Chondrocyte (in vitro differentiated cells): Measurements from ENCODE around the gene SMARCA2. TPM values are rescaled to one million over a fixed set of nuclear protein-coding genes. Genes with fewer than 3 reads are reported as not detected.
A peak's percentile ranks its signal among the peaks of the same experiment; 100 is the strongest.

Experiments used
- DNase-seq: peaks from one replicate; pipeline ENCODE4 v3.0.0; 2021; ENCODE audit warnings: mixed read lengths, low spot score
- H3K27ac Mint-ChIP-seq: one replicate; pipeline ENCODE4 v1.8.0; 2021; ENCODE audit warnings: mild to moderate bottlenecking, moderate library complexity, mixed read lengths; ENCODE audit not compliant: unreplicated experiment
- H3K27me3 Mint-ChIP-seq: 2 replicates; pipeline ENCODE4 v1.8.0; 2021; ENCODE audit warnings: low read depth, mixed read lengths
- H3K36me3 Mint-ChIP-seq: 2 replicates; pipeline ENCODE4 v1.8.0; 2021; ENCODE audit warnings: low read depth, mixed read lengths
- H3K4me1 Mint-ChIP-seq: 2 replicates; pipeline ENCODE4 v1.8.0; 2021; ENCODE audit warnings: low read depth, mild to moderate bottlenecking, mixed read lengths
- H3K4me3 Mint-ChIP-seq: one replicate; pipeline ENCODE4 v1.8.0; 2021; ENCODE audit warnings: mild to moderate bottlenecking, moderate library complexity, mixed read lengths; ENCODE audit not compliant: unreplicated experiment
- H3K9me3 Mint-ChIP-seq: 2 replicates; pipeline ENCODE4 v1.8.0; 2021; ENCODE audit warnings: low read depth, mixed read lengths
- total RNA-seq: library from RNA; stranded (reverse); gene quantifications from 3 replicates; pipeline ENCODE4 v1.2.1, GENCODE V29; 2021
- TF ChIP-seq, protein P1 (sequence below): fragments of 200-600 bp; sonication (generic); IDR thresholded peaks from 2 replicates; pipeline ENCODE4 v1.5.0; 2021; ENCODE audit warnings: antibody characterized with exemption, mild to moderate bottlenecking, moderate library complexity

SMARCA2 gene
- total RNA-seq, 1 donor from 2014 or later, result 95.1 TPM

DNA sequence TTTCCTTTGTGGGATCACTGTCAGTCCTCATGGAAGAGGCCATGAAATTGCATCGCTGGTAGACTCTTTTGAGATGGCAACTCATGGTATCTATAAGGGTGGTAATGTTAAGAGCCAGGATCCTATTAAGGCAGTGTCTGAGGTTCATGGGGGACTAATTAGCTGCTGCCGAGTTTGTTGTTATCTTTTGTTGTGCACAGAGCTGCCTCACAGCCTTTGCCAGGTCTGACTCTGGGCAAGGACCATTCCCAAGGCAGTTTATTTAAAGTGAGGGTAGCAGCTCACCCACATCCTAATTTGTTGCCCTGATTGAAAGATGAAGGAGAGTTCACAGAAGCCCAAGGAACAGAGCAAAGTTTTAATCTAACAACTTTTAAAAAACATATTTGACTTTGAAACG lies 7.9 kb downstream of the SMARCA2 start:
- no peak overlapping the region for H3K27ac Mint-ChIP-seq
- DNase-seq, result no peak
- no peaks in the 10 kb centered on the region for H3K27me3 Mint-ChIP-seq
- H3K4me1 Mint-ChIP-seq, result peaks cover 71% of the 10 kb centered on the region
- H3K4me3 Mint-ChIP-seq, result no peak overlapping the region
- no peaks in the 10 kb centered on the region for H3K36me3 Mint-ChIP-seq
- TF ChIP-seq, protein P1, sequence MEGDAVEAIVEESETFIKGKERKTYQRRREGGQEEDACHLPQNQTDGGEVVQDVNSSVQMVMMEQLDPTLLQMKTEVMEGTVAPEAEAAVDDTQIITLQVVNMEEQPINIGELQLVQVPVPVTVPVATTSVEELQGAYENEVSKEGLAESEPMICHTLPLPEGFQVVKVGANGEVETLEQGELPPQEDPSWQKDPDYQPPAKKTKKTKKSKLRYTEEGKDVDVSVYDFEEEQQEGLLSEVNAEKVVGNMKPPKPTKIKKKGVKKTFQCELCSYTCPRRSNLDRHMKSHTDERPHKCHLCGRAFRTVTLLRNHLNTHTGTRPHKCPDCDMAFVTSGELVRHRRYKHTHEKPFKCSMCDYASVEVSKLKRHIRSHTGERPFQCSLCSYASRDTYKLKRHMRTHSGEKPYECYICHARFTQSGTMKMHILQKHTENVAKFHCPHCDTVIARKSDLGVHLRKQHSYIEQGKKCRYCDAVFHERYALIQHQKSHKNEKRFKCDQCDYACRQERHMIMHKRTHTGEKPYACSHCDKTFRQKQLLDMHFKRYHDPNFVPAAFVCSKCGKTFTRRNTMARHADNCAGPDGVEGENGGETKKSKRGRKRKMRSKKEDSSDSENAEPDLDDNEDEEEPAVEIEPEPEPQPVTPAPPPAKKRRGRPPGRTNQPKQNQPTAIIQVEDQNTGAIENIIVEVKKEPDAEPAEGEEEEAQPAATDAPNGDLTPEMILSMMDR, result no peak
- no peaks in the 10 kb centered on the region for H3K9me3 Mint-ChIP-seq

DNA sequence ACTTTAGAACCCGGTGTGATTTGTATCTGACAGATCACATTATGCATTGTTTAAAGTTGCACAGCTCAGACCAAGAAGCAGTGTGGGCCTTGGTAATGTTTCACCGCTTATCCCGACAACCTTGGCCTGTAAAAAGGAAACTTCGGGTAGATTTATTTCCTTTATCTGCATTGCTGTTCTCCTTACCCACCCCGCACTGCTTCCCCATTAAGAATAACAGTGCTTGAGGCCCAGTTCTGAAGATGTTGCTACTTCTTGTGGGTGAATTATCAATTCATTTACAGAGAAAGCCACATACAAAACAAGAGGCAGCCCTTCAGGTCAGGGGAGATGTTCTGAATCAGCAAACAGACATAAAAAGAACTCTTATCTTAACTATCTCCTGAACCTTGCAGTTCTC lies 8.4 kb downstream of the SMARCA2 start:
- DNase-seq, result no peak
- no peak overlapping the region for H3K4me3 Mint-ChIP-seq
- no peak overlapping the region for H3K27ac Mint-ChIP-seq
- TF ChIP-seq, protein P1, result no peak
- H3K36me3 Mint-ChIP-seq, result no peaks in the 10 kb centered on the region
- no peaks in the 10 kb centered on the region for H3K9me3 Mint-ChIP-seq
- H3K4me1 Mint-ChIP-seq, result peaks cover 69% of the 10 kb centered on the region
- no peaks in the 10 kb centered on the region for H3K27me3 Mint-ChIP-seq

DNA sequence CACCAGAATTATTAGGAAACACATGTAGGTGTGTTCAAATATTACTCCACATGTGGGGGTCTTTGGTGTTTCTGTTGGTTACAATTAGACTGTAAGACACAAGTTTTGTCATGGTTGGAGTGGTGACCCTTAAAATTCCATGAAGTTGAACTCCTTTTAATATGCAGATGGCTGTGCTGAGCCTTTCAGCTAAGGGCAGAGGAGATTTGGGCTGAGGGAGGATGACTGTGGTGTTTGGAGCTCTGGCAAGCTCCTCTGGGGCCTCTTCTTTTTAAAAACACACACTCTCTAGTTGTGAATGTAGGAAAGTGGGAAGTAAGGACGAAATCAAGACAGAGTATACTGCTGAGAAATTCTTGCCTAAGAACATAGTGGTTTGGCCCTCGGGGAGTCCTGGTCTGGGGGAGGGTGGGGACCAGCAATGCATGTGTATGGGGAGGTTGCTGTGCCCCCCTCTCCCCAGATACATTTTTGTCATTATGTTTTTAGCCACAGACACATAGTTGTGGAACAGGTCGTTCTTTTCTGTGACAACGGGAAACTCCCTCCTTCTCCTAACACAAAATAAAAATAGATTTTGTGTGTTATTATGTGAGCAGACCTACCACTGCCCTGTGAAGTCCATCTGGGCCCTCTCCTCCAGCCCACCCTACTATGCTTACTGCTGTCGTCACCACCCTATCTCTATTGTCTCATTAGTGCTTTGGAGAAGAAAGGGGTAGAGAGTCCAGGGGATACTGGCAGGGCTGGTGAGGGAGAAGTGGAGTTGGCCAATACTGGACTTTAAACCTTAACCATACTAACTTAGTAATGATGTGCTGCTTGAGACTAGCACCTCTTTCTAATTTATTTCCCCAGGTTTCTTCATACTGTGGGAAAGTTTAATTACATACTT lies 10.0 kb downstream of the SMARCA2 start:
- Mint-ChIP-seq H3K9me3 (no peaks in the 10 kb centered on the region), H3K4me3 (peak overlapping the region; percentile 21), H3K27me3 (no peaks in the 10 kb centered on the region), H3K36me3 (no peaks in the 10 kb centered on the region), H3K27ac (peak overlapping the region; percentile 82), H3K4me1 (peaks cover 56% of the 10 kb centered on the region)
- TF ChIP-seq, protein P1, result no peak
- DNase-seq, result no peak

DNA sequence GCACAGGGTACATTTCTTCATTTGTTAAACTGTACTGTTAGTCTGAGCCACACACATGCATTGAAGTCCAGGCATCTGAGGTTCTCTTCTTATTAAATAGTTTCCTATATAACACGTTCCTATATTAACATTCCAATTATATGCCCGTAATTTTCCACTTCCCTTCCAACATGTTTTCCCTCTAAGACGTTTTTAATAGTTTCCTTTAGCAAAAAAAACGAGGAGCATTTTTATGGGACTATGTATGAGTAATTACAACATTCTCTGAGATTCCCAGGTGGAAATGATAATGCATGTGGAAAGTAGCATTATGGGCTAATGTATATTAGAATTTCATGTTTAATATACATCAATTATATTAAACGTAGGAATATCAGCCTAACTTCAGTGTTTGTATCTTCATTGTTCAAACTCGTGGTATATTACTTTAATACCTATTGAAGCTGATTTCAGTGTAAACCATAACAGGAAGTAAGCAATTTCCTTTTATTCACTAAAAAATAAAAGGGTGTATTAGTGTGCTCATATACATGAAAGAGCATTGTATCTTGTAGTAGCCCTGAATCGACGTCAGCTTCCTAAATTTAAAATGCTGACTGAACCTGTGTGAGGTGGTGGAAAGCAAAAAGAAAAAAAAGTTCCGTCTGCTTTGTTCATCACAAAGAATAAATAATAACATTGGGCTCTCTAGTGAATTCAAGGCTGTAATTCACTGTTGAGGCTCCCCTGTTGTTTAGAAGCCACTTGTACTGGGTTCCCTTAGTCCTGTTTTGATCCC lies 11.3 kb downstream of the SMARCA2 start:
- DNase-seq, result no peak
- Mint-ChIP-seq H3K4me1 (peaks cover 55% of the 10 kb centered on the region), H3K36me3 (no peaks in the 10 kb centered on the region), H3K27ac (no peak overlapping the region), H3K27me3 (no peaks in the 10 kb centered on the region), H3K9me3 (no peaks in the 10 kb centered on the region), H3K4me3 (no peak overlapping the region)
- TF ChIP-seq, protein P1, result no peak

DNA sequence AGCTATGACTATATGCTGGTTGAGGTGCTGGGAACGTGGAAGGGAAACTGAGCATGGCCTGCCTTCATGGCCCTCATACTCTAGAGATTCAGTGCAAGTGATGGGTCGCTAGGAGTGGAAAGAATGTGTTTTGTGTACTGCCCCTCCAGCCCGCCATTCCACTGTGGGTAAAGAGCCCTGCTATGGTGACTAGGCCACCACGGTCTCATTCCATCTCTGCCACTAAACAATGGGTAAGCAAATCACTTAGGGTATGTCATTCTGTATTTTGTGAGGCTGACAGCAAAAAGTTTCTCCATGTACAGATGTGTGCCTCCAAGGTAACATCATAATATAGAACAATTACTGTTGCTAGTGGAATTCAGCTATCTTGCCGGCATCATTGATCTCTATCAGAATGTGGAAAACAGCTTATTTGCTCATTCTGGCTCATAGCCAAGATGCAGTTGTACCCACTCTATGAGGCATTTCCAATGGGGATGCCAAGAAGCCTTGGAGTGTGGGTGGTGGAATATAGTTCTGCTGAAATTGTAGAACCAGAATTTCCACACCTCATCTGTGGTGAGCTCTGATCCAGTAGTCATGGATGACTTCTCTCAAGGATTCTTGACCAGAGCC lies 12.5 kb downstream of the SMARCA2 start:
- TF ChIP-seq, protein P1, result no peak
- Mint-ChIP-seq H3K4me3 (no peak overlapping the region), H3K9me3 (no peaks in the 10 kb centered on the region), H3K36me3 (peaks cover 2% of the 10 kb centered on the region), H3K4me1 (peaks cover 52% of the 10 kb centered on the region), H3K27me3 (no peaks in the 10 kb centered on the region), H3K27ac (no peak overlapping the region)
- DNase-seq, result no peak
